IMR-90 (cell line): ENCODE results near the gene MAS1. TPM values are rescaled to one million over a fixed set of nuclear protein-coding genes. Genes with fewer than 3 reads are reported as not detected.
A peak's percentile ranks its signal among the peaks of the same experiment; 100 is the strongest.

Experiments
- ATAC-seq: fragments of 200-7000 bp; cut with Tn5 transposase; 2 replicates; pipeline ENCODE4 v1.9.1; 2020; ENCODE audit warnings: low read depth, mild to moderate bottlenecking, moderate library complexity
- BruUV-seq: library from RNA; stranded (reverse); fragments of 400-500 nt; replicated peaks from 2 replicates; lab custom pipeline; 2021; lab: Mats Ljungman, UMichigan
- CTCF ChIA-PET: fragments of 300-600 bp; formaldehyde crosslinking; extraction: SDS; loops from one replicate; lab custom pipeline; 2021; ENCODE audit warnings: antibody characterized with exemption; lab: Yijun Ruan, JAX
- POLR2A ChIA-PET: fragments of 300-600 bp; sonication (Branson Sonifier 250); formaldehyde crosslinking; loops from one replicate; lab custom pipeline; 2022; ENCODE audit warnings: antibody characterized with exemption; ENCODE audit not compliant: unreplicated experiment; lab: Charles Lee
- DNase-seq: peaks from one replicate; pipeline ENCODE4 v3.0.0; 2013
- H2AFZ ChIP-seq: replicated peaks from 2 replicates; pipeline ENCODE3; 2013; ENCODE audit warnings: low read length, mild to moderate bottlenecking; ENCODE audit not compliant: poor library complexity
- H2AK5ac ChIP-seq: 2 replicates; pipeline ENCODE4 v1.6.1; 2013; ENCODE audit warnings: low read depth, low read length, inconsistent platforms
- H2AK9ac ChIP-seq: replicated peaks from 2 replicates; pipeline ENCODE3; 2013; ENCODE audit warnings: mild to moderate bottlenecking, low read depth, low read length, moderate library complexity; ENCODE audit not compliant: poor library complexity
- H2BK120ac ChIP-seq: 2 replicates; pipeline ENCODE4 v1.6.1; 2013; ENCODE audit warnings: low read depth, low read length, inconsistent platforms
- H2BK15ac ChIP-seq: 3 replicates; pipeline ENCODE4 v1.6.1; 2013; ENCODE audit warnings: low read depth, low read length, inconsistent platforms
- H2BK20ac ChIP-seq: 2 replicates; pipeline ENCODE4 v1.6.1; 2013; ENCODE audit warnings: low read depth, mild to moderate bottlenecking, inconsistent platforms, low read length, moderate library complexity
- H2BK5ac ChIP-seq: 2 replicates; pipeline ENCODE4 v1.6.1; 2013; ENCODE audit warnings: mild to moderate bottlenecking, low read depth, low read length, inconsistent platforms; ENCODE audit not compliant: poor library complexity, severe bottlenecking
- H3K14ac ChIP-seq: replicated peaks from 2 replicates; pipeline ENCODE4 v1.6.1; 2013; ENCODE audit warnings: low read depth, low read length, inconsistent platforms
- H3K18ac ChIP-seq: 2 replicates; pipeline ENCODE4 v1.6.1; 2013; ENCODE audit warnings: low read depth, low read length, control low read depth
- H3K23ac ChIP-seq: 2 replicates; pipeline ENCODE4 v1.6.1; 2013; ENCODE audit warnings: low read depth, low read length, inconsistent platforms
- H3K27ac ChIP-seq: 2 replicates; pipeline ENCODE4 v1.5.1; 2013; ENCODE audit warnings: mild to moderate bottlenecking, control low read depth, low read length; ENCODE audit not compliant: insufficient read depth
- H3K27me3 ChIP-seq: 2 replicates; pipeline ENCODE4 v1.6.1; 2013; ENCODE audit warnings: low read length; ENCODE audit not compliant: control insufficient read depth, insufficient read depth
- H3K36me3 ChIP-seq: 2 replicates; pipeline ENCODE4 v1.6.1; 2013; ENCODE audit warnings: low read length, mixed read lengths; ENCODE audit not compliant: control insufficient read depth, insufficient read depth
- H3K4ac ChIP-seq: 2 replicates; pipeline ENCODE4 v1.6.1; 2013; ENCODE audit warnings: low read depth, low read length, inconsistent platforms
- H3K4me1 ChIP-seq: 2 replicates; pipeline ENCODE4 v1.6.1; 2013; ENCODE audit warnings: low read length, mixed read lengths; ENCODE audit not compliant: control insufficient read depth, insufficient read depth
- H3K4me2 ChIP-seq: 2 replicates; pipeline ENCODE4 v1.6.1; 2013; ENCODE audit warnings: low read depth, mild to moderate bottlenecking, control low read depth, low read length, moderate library complexity
- H3K4me3 ChIP-seq: 2 replicates; pipeline ENCODE4 v1.5.1; 2013; ENCODE audit warnings: low read depth, mild to moderate bottlenecking, control low read depth, low read length, moderate library complexity; ENCODE audit not compliant: insufficient read depth
- H3K56ac ChIP-seq: 2 replicates; pipeline ENCODE4 v1.6.1; 2013; ENCODE audit warnings: low read length, inconsistent platforms; ENCODE audit not compliant: insufficient read depth; ENCODE audit errors: extremely low read depth
- H3K79me1 ChIP-seq, 2 experiments: 2 replicates each; pipeline ENCODE4 v1.6.1; 2013; ENCODE audit warnings: low read length in 2 of 2, inconsistent platforms in 1 of 2, low read depth in 1 of 2
- H3K9ac ChIP-seq: 2 replicates; pipeline ENCODE4 v1.6.1; 2013; ENCODE audit warnings: low read depth, low read length, control low read depth
- H3K9me1 ChIP-seq: 2 replicates; pipeline ENCODE4 v1.6.1; 2013; ENCODE audit warnings: low read length, inconsistent platforms; ENCODE audit not compliant: insufficient read depth
- H3K9me3 ChIP-seq: 2 replicates; pipeline ENCODE4 v1.6.1; 2013; ENCODE audit warnings: low read length; ENCODE audit not compliant: control insufficient read depth, insufficient read depth
- H4K20me1 ChIP-seq: 2 replicates; pipeline ENCODE4 v1.6.1; 2013; ENCODE audit warnings: low read length, inconsistent platforms; ENCODE audit not compliant: insufficient read depth
- H4K5ac ChIP-seq: 2 replicates; pipeline ENCODE4 v1.6.1; 2013; ENCODE audit warnings: mild to moderate bottlenecking, low read depth, low read length, control low read depth
- H4K8ac ChIP-seq, 2 experiments: 2 replicates each; pipeline ENCODE4 v1.6.1; 2013; ENCODE audit warnings: low read depth in 2 of 2, low read length in 2 of 2, control low read depth in 1 of 2, inconsistent platforms in 1 of 2
- H4K91ac ChIP-seq: 2 replicates; pipeline ENCODE4 v1.6.1; 2013; ENCODE audit warnings: low read depth, low read length, inconsistent platforms; ENCODE audit not compliant: insufficient read depth
- BHLHE40 ChIP-seq: fragments of 150-350 bp; IDR thresholded peaks from 2 replicates; pipeline ENCODE4 v1.6.1; 2016; ENCODE audit warnings: mild to moderate bottlenecking, low read depth, low read length
- CEBPB ChIP-seq: IDR thresholded peaks from 2 replicates; pipeline ENCODE4 v1.6.1; 2012; ENCODE audit warnings: low read depth, low read length, improper control_type of control experiment
- CHD1 ChIP-seq: IDR thresholded peaks from 2 replicates; pipeline ENCODE4 v1.6.1; 2012; ENCODE audit warnings: low read depth, low read length, improper control_type of control experiment
- FOS ChIP-seq: fragments of 150-350 bp; IDR thresholded peaks from 2 replicates; pipeline ENCODE4 v1.6.1; 2016; ENCODE audit warnings: low read depth, low read length
- MAFK ChIP-seq: IDR thresholded peaks from 2 replicates; pipeline ENCODE4 v1.6.1; 2012; ENCODE audit warnings: low read depth, low read length, improper control_type of control experiment
- MAZ ChIP-seq: IDR thresholded peaks from 2 replicates; pipeline ENCODE4 v1.6.1; 2012; ENCODE audit warnings: low read depth, mild to moderate bottlenecking, low read length, improper control_type of control experiment, moderate library complexity, borderline replicate concordance
- MXI1 ChIP-seq: IDR thresholded peaks from 2 replicates; pipeline ENCODE4 v1.6.1; 2012; ENCODE audit warnings: low read depth, mild to moderate bottlenecking, low read length, moderate library complexity, borderline replicate concordance
- NFE2L2 ChIP-seq: fragments of 150-350 bp; IDR thresholded peaks from 2 replicates; pipeline ENCODE4 v1.6.1; 2016; ENCODE audit warnings: low read depth, mild to moderate bottlenecking, low read length
- POLR2A ChIP-seq: IDR thresholded peaks from 2 replicates; pipeline ENCODE4 v1.6.1; 2012; ENCODE audit warnings: mild to moderate bottlenecking, low read depth, low read length
- RAD21 ChIP-seq: IDR thresholded peaks from 2 replicates; pipeline ENCODE4 v1.6.1; 2012; ENCODE audit warnings: low read length, improper control_type of control experiment
- RCOR1 ChIP-seq: IDR thresholded peaks from 2 replicates; pipeline ENCODE4 v1.6.1; 2012; ENCODE audit warnings: mild to moderate bottlenecking, low read length, improper control_type of control experiment; ENCODE audit not compliant: insufficient replicate concordance
- RFX5 ChIP-seq: IDR thresholded peaks from 2 replicates; pipeline ENCODE4 v1.8.0; 2012; ENCODE audit warnings: low read depth, mild to moderate bottlenecking, low read length, moderate library complexity
- SMC3 ChIP-seq: fragments of 150-350 bp; IDR thresholded peaks from 2 replicates; pipeline ENCODE4 v1.6.1; 2016; ENCODE audit warnings: low read depth, mild to moderate bottlenecking, antibody characterized with exemption, low read length, moderate library complexity
- WGBS, 2 experiments: methylation state at CpG; one replicate each; pipeline versions ENCODE4 v1.1.5 to v1.1.7; 2013; ENCODE audit warnings: missing lambda C conversion rate in 2 of 2; ENCODE audit not compliant: insufficient read length in 1 of 2; ENCODE audit errors: extremely low coverage in 2 of 2; 5-methylcytosine and 5-hydroxymethylcytosine counted together
- dilution Hi-C: fragments of 300-500 bp; cut with HindIII; formaldehyde crosslinking; loops from one replicate; pipeline ENCODE4 v1.14.3; 2018; ENCODE audit warnings: low sequenced_read_pairs; ENCODE audit not compliant: unreplicated experiment
- in situ Hi-C: fragments of 300-500 bp; cut with MboI; formaldehyde crosslinking; loops from 3 replicates; pipeline ENCODE4 v1.14.3; 2019; ENCODE audit warnings: low sequenced_read_pairs, inconsistent platforms, mixed read lengths
- intact Hi-C: fragments of 100-400 bp; cut with micrococcal nuclease; formaldehyde crosslinking; loops from 2 replicates; pipeline ENCODE4 v1.10.0; 2022
- polyA plus RNA-seq, 3 experiments: library from polyadenylated mRNA; depleted of rRNA; stranded (reverse); fragments of >200 nt; gene quantifications; 2 replicates each; pipeline ENCODE4 v1.2.3, GENCODE V29; 2012; ENCODE audit warnings: low replicate concordance in 1 of 3
- total RNA-seq: library from RNA; depleted of rRNA; stranded (reverse); fragments of >200 nt; gene quantifications from 2 replicates; pipeline ENCODE4 v1.2.3, GENCODE V29; 2012
- TF ChIP-seq, protein P1 (sequence below): fragments of 150-350 bp; IDR thresholded peaks from 2 replicates; pipeline ENCODE4 v1.6.1; 2017; ENCODE audit warnings: mild to moderate bottlenecking, antibody characterized with exemption, low read length, low read depth
- TF ChIP-seq, protein P2 (sequence below): conservative IDR thresholded peaks from 2 replicates; pipeline ENCODE4 v1.5.1; 2012; ENCODE audit warnings: mild to moderate bottlenecking, low read depth, low read length, improper control_type of control experiment
- TF ChIP-seq, protein P3 (sequence below): fragments of 150-350 bp; IDR thresholded peaks from 2 replicates; pipeline ENCODE4 v1.6.1; 2016; ENCODE audit warnings: low read depth, mild to moderate bottlenecking, low read length, moderate library complexity, borderline replicate concordance

Gene MAS1
- total and polyA plus RNA-seq, 2 of the 4 experiments (the other 2 are of a cell fraction), result under 0.01 TPM; not detected in 1

DNA sequence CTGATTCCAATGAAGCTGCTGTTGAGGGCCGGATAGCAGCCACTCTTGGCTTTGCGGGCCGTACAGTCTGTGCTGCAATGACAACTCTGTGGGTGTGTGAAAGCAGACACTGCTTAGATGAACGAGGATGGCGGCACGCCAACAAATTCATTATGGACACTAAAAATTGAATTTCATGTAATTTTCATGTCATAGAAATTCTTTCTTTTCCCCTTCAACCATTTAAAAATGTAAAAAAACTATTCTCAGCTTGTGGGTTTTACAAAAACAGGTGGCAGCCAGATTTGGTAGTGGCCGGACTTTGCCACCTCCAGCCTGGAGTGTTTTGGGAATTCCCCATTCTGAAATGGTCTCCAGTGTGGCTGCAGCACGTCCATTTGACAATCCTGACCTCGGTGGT, 26.0 kb downstream of the MAS1 start:
- TF ChIP-seq POLR2A, result no peak
- no peak for TF ChIP-seq CHD1
- no peak for TF ChIP-seq FOS
- TF ChIP-seq BHLHE40, result no peak
- TF ChIP-seq RFX5, result no peak
- no peak for TF ChIP-seq NFE2L2
- TF ChIP-seq SMC3, result no peak
- no peak for TF ChIP-seq MXI1
- TF ChIP-seq, protein P1, sequence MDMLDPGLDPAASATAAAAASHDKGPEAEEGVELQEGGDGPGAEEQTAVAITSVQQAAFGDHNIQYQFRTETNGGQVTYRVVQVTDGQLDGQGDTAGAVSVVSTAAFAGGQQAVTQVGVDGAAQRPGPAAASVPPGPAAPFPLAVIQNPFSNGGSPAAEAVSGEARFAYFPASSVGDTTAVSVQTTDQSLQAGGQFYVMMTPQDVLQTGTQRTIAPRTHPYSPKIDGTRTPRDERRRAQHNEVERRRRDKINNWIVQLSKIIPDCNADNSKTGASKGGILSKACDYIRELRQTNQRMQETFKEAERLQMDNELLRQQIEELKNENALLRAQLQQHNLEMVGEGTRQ, result no peak
- TF ChIP-seq, protein P2, sequence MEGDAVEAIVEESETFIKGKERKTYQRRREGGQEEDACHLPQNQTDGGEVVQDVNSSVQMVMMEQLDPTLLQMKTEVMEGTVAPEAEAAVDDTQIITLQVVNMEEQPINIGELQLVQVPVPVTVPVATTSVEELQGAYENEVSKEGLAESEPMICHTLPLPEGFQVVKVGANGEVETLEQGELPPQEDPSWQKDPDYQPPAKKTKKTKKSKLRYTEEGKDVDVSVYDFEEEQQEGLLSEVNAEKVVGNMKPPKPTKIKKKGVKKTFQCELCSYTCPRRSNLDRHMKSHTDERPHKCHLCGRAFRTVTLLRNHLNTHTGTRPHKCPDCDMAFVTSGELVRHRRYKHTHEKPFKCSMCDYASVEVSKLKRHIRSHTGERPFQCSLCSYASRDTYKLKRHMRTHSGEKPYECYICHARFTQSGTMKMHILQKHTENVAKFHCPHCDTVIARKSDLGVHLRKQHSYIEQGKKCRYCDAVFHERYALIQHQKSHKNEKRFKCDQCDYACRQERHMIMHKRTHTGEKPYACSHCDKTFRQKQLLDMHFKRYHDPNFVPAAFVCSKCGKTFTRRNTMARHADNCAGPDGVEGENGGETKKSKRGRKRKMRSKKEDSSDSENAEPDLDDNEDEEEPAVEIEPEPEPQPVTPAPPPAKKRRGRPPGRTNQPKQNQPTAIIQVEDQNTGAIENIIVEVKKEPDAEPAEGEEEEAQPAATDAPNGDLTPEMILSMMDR, result no peak
- TF ChIP-seq RAD21, result no peak
- TF ChIP-seq, protein P3, sequence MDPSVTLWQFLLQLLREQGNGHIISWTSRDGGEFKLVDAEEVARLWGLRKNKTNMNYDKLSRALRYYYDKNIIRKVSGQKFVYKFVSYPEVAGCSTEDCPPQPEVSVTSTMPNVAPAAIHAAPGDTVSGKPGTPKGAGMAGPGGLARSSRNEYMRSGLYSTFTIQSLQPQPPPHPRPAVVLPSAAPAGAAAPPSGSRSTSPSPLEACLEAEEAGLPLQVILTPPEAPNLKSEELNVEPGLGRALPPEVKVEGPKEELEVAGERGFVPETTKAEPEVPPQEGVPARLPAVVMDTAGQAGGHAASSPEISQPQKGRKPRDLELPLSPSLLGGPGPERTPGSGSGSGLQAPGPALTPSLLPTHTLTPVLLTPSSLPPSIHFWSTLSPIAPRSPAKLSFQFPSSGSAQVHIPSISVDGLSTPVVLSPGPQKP, result no peak
- no peak for TF ChIP-seq CEBPB
- no peak for TF ChIP-seq RCOR1
- no peak for TF ChIP-seq MAZ
- no peak for TF ChIP-seq MAFK
- in situ Hi-C loops (no loop called here), intact Hi-C loops (no loop called here), dilution Hi-C loops (no loop called here)
- H2BK5ac ChIP-seq, result no peak overlapping the region
- no peak overlapping the region for H2AK5ac ChIP-seq
- no peaks in the 10 kb centered on the region for H3K9me1 ChIP-seq
- no peaks in the 10 kb centered on the region for H3K36me3 ChIP-seq
- H3K4ac ChIP-seq, result no peak overlapping the region
- no peak overlapping the region for H4K5ac ChIP-seq
- no peaks in the 10 kb centered on the region for H4K20me1 ChIP-seq
- ChIA-PET CTCF (no interaction called here), POLR2A (no interaction called here)
- no peak overlapping the region for H3K9ac ChIP-seq
- no peak overlapping the region for H3K18ac ChIP-seq
- BruUV-seq, result no TSS peak
- DNase-seq (no peak), ATAC-seq (no peak)
- H4K91ac ChIP-seq, result no peak overlapping the region
- peaks cover 18% of the 10 kb centered on the region for H3K27me3 ChIP-seq
- no peak overlapping the region for H3K4me2 ChIP-seq
- H3K14ac ChIP-seq, result no peak overlapping the region
- no peaks in the 10 kb centered on the region for H3K79me1 ChIP-seq
- 38% methylated on average over 2 of the region's 9 CpGs; no CpG with 5 or more reads in 1 of the 2 experiments for WGBS, 2 experiments
- H3K9me3 ChIP-seq, result no peaks in the 10 kb centered on the region
- H3K56ac ChIP-seq, result no peak overlapping the region
- no peak overlapping the region for H3K23ac ChIP-seq
- no peak overlapping the region for H3K27ac ChIP-seq
- no peak overlapping the region for H2BK120ac ChIP-seq
- H2AK9ac ChIP-seq, result no peak overlapping the region
- no peak overlapping the region for H2BK15ac ChIP-seq
- H3K4me3 ChIP-seq, result no peak overlapping the region
- H3K4me1 ChIP-seq, result peaks cover 2% of the 10 kb centered on the region; the same call in 1 of the 2 replicates
- H4K8ac ChIP-seq, result no peak overlapping the region
- H2AFZ ChIP-seq, result peak overlapping the region; percentile 41
- no peak overlapping the region for H2BK20ac ChIP-seq
